Left ventricle myocardium inferior (tissue), 1 donor: ENCODE measurements around the gene BCL2L2. TPM values are rescaled to one million over a fixed set of nuclear protein-coding genes. Genes with fewer than 3 reads are reported as not detected.

Experiments used
- DNase-seq: peaks from one replicate; pipeline ENCODE4 v3.0.0-alpha.2; 2020
- H3K27ac ChIP-seq: fragments of 200-600 bp; replicated peaks from 2 replicates; pipeline ENCODE4 v1.8.0; 2021
- H3K27me3 ChIP-seq: fragments of 200-600 bp; 2 replicates; pipeline ENCODE4 v1.8.0; 2021; ENCODE audit warnings: low read depth
- H3K36me3 ChIP-seq: fragments of 200-600 bp; 2 replicates; pipeline ENCODE4 v1.8.0; 2021
- H3K4me1 ChIP-seq: fragments of 200-600 bp; 2 replicates; pipeline ENCODE4 v1.8.0; 2021
- H3K4me3 ChIP-seq: fragments of 200-600 bp; 2 replicates; pipeline ENCODE4 v1.8.0; 2021; ENCODE audit warnings: mild to moderate bottlenecking, moderate library complexity
- H3K9me3 ChIP-seq: fragments of 200-600 bp; replicated peaks from 2 replicates; pipeline ENCODE4 v1.8.0; 2021
- intact Hi-C: fragments of 100-400 bp; cut with micrococcal nuclease; formaldehyde crosslinking; loops from one replicate; pipeline ENCODE4 v1.11.0; 2022
- total RNA-seq: library from RNA; stranded (reverse); fragmentation: NEBNext Ultra II Directional; extraction: Animal tissue kit (Norgen Biotek cat#: 25700); gene quantifications from one replicate; pipeline ENCODE4 v1.2.1, GENCODE V29; 2021
- TF ChIP-seq, protein P1 (sequence below): fragments of 200-600 bp; IDR thresholded peaks from 2 replicates; pipeline ENCODE4 v1.8.0; 2021; ENCODE audit warnings: antibody characterized with exemption, mild to moderate bottlenecking, borderline replicate concordance
- donor health status: DM: no; HTN: yes; CAD: no; lungs with severe emphysema.

The BCL2L2 gene
- total RNA-seq, 1 donor from 2014 or later = 37.5 TPM

DNA sequence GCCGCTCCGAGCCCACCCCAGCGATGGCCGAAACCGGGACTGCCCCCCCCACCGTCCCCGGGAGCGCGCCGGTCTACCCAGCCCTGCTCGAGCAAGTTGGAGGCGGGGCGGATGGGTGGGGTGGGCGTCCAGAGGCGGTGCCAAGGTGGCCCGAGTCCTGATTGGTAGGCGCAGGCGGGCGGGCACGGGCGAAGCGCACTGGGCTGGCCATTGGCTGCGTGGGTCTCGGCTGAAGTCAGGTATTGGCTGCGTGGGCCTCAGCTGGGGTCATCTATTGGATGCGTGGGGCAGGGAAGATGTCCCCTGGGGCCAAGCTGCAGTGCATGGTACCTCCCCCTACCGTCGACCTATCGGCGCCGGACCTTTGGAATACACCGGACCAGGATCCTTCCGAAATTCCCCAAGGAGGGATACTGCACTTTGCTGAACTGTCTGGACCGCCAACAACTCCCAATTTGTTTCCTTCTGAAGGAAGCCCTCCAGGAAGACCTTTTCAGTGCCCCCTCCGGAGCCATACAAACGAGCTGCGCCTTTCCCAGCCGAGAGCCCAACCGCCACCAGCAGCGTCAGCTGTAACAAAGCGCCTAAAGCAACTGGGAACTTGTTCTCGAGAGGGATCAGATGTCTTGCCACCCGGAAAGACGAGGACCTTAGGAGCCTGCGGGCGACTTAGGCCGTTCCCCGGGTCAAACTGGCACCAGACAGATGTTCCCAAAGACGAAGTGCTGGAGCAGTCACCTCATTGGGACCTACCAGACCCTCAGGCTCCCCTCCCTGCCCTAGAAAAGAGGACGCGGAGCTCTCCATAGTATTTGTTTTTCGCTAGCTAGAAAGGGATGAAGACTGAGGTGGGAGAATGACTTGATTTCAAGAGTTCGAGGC lies 20.4 kb upstream of the BCL2L2 start, which contains the start of gene HOMEZ:
Gene HOMEZ (minus strand): TSS at position 113 of the 882 bp plus-strand sequence. CDS start 180 bp downstream, outside the sequence.
- TF ChIP-seq, protein P1, sequence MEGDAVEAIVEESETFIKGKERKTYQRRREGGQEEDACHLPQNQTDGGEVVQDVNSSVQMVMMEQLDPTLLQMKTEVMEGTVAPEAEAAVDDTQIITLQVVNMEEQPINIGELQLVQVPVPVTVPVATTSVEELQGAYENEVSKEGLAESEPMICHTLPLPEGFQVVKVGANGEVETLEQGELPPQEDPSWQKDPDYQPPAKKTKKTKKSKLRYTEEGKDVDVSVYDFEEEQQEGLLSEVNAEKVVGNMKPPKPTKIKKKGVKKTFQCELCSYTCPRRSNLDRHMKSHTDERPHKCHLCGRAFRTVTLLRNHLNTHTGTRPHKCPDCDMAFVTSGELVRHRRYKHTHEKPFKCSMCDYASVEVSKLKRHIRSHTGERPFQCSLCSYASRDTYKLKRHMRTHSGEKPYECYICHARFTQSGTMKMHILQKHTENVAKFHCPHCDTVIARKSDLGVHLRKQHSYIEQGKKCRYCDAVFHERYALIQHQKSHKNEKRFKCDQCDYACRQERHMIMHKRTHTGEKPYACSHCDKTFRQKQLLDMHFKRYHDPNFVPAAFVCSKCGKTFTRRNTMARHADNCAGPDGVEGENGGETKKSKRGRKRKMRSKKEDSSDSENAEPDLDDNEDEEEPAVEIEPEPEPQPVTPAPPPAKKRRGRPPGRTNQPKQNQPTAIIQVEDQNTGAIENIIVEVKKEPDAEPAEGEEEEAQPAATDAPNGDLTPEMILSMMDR = peak; percentile 38
- Histone ChIP-seq H3K27ac (peak within 1 kb of the TSS; percentile 89), H3K36me3 (no peaks in the 10 kb centered on the region), H3K27me3 (no peaks in the 10 kb centered on the region), H3K9me3 (no peaks in the 10 kb centered on the region), H3K4me3 (peak within 1 kb of the TSS; percentile 86), H3K4me1 (peaks cover 45% of the 10 kb centered on the region)
- intact Hi-C loops = no loop called here
- peak; percentile 99 for DNase-seq

DNA sequence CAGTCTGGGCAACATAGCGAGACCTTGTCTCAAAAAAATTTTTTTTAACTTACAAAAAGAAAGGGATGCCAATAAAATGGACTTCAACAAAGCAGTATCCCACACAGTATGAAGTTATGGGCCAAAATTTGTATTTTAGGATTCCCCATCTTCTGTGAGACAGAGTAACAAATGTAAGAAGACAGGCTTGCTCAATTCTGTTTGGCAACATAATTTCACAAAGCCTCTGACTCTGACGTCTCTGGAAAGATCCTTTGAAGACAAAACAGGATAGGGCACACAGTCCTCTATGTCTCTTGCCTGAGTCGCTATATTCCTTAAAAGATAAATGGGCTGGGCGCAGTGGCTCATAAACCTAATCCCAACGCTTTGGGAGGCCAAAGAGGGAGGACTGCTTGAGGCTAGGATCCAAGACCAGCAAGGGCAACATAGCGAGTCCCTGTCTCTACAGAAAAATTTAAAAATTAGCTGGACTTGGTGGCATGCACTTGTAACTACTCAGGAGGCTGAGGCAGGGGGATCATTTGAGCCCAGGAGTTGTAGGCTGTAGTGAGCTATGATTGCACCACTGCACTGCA lies 19.6 kb upstream of the BCL2L2 start:
- H3K36me3 ChIP-seq = no peaks in the 10 kb centered on the region
- TF ChIP-seq, protein P1 = no peak
- peaks cover 45% of the 10 kb centered on the region for H3K4me1 ChIP-seq
- no peaks in the 10 kb centered on the region for H3K27me3 ChIP-seq
- H3K9me3 ChIP-seq = no peaks in the 10 kb centered on the region
- H3K27ac ChIP-seq = peak overlapping the region; percentile 89
- intact Hi-C loops = no loop called here
- no peak for DNase-seq
- H3K4me3 ChIP-seq = peak overlapping the region; percentile 86

DNA sequence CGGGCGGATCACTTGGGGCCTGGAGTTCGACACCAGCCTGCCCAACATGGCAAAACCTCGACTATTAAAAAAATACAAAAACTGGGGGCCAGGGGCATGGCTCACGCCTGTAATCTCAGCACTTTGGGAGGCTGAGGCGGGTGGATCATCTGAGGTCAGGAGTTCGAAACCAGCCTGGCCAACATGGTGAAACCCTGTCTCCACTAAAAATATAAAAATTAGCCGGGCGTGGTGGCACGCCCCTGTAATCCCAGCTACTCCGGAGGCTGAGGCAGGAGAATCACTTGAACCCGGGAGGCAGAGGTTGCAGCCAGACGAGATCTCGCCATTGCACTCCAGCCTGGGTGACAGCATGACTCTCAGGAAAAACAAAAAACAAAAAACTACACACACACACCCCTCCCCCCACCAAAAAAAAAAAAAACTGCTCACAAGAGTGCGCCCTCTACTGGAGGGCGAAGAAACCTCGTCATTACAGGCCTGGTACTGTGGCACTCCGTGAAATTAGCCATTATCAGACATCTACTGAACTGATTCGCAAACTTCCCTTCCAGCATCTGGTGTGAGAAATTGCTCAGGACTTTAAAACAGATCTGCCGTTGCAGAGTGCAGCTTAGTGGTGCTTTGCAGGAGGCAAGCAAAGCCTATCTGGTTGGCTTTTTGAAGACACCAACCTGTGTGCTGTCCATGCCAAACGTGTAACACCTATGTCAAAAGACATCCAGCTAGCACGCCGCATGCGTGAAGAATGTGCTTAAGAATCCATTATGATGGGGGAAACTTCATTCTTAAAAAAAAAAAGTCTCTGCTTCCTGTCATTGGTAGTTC lies 11.7 kb upstream of the BCL2L2 start:
- peaks cover 43% of the 10 kb centered on the region for H3K4me1 ChIP-seq
- H3K4me3 ChIP-seq = peak overlapping the region; percentile 21
- no peaks in the 10 kb centered on the region for H3K27me3 ChIP-seq
- DNase-seq = no peak
- peaks cover 12% of the 10 kb centered on the region for H3K36me3 ChIP-seq
- TF ChIP-seq, protein P1 = peak; percentile 88
- intact Hi-C loops = no loop called here
- no peaks in the 10 kb centered on the region for H3K9me3 ChIP-seq
- peak overlapping the region; percentile 17 for H3K27ac ChIP-seq

DNA sequence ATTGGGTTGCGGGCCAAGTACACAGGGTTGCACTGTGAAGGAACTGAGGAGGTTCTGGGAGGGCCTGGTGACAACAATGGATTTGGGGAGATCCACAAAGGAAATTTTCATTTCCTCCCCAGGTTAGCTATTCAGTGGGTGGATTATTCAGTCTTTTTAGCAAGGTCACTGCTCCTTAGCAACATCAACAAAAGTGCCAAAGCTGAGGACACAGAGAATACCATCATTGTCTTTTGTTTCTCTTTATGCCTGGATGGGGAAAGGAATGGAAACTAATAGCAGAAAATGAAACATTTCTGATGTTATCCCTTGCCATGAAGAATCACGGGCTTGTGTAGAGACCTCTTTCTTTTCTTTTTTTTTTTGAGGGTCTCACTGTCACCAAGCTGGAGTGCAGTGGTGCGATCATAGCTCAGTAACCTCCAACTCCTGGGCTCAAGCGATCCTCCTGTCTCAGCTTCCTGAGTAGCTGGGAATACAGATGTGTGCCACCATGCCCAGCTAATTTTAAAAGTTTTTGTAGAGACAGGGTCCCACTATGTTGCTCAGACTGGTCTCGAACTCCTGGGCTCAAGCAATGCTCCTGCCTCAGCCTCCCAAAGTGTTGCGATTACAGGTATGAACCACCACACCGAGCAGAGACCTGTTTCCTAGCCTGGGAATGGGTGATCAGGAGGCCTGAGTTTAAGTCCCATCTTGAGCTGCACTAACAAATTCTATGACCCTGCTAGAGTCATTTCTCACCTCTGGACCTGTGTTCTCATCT lies 10.4 kb upstream of the BCL2L2 start:
- H3K27ac ChIP-seq = no peak overlapping the region
- H3K36me3 ChIP-seq = peaks cover 12% of the 10 kb centered on the region
- H3K27me3 ChIP-seq = no peaks in the 10 kb centered on the region
- TF ChIP-seq, protein P1 = no peak
- no peak for DNase-seq
- no peak overlapping the region for H3K4me3 ChIP-seq
- peaks cover 54% of the 10 kb centered on the region for H3K4me1 ChIP-seq
- H3K9me3 ChIP-seq = no peaks in the 10 kb centered on the region
- intact Hi-C loops = no loop called here
